GM18858 (cell line): ENCODE measurements around the gene EIF2AK2.

Experiments used
- ATAC-seq: cut with Tn5 transposase; IDR thresholded peaks from one replicate; pipeline ENCODE4 v1.9.1; 2021; ENCODE audit not compliant: unreplicated experiment

Gene EIF2AK2

DNA sequence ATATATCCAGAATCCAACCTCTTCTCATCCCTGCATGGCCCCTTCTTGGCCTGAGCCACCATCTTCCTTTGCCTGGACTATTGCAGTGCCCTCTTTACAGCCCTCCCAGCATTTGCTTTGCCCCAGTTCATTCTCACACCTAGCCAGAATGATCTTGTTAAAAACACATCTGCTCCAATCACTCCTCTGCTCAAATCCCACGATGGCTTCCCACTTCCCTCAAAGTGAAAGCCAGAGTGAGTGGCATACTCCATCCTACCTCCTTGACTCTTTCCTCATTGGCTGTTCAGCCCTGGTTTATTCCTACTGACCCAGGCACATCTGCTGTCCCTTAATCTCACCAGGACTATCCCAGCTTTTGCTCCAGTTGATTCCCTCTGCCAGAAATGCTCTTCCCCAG, 17.0 kb upstream of the EIF2AK2 start:
- no peak for ATAC-seq

DNA sequence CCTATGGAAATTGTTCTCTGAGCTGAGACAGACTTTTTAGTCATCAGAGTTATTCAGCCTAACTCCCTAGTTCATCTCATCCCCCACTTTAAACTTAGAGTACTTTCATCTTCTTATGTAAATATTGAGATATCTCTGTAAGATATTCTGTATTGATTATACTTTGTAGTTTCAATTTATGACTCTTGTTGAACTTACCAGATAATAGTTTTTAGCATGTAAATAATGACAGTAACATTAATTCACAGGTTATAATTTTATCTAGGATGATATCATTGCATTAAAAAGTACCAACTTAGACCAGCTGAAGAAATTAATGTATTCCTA, 14.8 kb upstream of the EIF2AK2 start:
- ATAC-seq = no peak

DNA sequence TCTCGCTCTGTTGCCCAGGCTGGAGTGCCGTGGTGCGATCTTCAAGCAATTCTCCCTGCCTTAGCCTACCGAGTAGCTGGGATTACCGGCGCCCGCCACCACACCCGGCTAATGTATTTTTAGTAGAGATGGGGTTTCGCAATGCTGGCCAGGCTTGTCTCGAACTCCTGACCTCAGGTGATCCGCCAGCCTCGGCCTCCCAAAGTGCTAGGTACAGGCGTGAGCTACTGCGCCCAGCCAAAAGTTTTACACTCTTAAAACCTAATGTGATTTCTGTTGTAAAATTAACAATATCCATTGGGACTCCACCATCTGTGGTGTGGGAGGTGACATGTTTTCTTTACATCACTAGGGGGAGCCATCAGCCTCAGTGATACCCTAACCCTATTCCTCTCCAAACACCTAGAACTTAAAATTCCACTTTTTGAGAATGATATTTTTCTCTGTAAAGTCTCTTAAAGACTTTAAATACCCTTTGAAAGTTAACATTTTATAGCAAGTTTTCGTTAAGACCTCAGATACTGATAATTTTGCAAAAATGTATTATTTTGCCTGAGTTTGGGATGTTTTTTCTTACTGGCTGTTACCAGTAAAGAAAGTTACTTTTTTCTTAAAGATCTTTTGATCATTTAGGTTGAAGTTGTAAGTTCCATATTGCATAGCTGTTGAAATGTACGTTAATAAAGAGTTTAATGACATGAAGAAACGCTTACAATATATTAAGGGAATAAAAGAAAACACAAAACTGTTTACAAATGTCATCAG, 11.6 kb upstream of the EIF2AK2 start:
- no peak for ATAC-seq

DNA sequence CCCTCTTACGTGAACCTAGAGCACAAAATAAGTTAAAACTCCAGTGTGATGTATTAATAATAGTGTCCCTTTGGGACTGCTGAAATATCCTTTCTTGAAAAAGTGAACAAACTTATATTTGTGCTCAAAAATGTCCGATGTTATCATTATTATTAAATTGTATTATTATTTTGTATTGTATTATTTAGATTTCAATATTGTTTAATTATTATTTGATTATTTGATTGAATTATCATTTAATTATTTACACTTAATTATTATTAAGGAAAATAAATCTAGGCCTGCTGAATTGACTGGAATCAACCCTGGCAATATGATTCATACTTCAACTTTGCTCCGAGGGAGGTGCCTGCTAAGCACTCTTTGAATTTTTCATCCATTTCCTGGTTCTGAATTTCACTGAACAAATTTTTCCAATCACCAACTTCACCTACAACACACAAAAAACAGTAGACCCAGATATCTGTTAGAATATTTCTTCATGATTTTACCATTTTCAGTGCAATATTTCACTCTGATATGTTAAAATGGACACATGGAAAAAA, 10.9 kb upstream of the EIF2AK2 start:
- no peak for ATAC-seq

DNA sequence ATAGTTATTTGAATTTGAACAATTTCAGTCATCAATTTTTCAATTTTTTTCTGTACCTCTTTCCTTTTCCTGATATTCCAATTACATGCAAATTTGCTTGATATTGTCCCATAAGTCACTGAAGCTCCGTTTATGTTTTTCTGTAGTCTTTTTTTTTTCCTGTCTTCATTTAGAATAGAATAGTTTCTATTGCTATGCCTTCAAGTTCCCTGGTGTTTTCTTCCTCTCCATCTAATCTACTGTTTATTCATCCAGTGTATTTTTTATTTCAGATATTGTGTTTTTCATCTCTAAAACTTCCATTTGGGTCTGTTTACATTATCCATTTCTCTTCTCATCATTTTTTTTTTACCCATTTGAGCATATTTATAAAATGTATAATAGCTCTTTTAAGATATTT, 8.0 kb upstream of the EIF2AK2 start:
- no peak for ATAC-seq

DNA sequence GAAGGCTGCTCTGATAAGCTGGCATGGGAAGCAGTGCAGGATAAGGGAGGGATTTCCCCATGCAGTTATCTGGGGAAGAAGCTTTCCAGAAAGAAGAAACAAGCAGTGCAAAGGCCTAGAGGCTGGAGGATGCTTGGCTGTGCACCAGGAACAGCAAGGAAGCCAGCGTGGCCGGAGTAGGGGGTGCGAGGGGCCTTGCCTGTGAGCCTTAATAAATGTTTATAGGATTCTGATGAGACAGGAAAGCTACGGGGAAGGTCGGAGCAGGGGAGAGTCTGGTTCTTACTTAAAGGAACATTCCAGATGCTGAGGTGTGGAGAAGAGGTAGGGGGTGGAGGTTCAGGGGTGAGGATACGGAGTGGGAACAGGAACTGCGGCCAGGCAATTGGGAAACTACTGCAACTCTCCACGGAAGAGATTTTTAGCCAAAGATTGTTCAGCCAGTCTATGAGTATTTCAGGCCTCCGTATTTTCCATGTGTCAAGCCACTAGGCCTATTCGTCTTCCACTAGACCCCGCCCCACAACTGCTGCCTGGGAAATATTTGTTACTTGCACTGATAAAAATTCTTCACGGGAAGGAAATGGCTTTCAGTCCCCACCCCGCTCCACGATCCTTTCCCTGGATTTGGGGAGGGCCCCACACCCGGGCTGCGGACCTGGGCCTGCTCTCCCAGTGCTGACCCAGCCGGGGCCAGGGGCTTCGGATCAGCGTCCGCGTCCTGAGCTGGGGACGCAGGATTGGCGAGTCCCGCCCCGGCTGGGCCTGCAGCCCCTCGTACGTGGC, 516 bp downstream of the EIF2AK2 start:
- ATAC-seq = peak; percentile 5

DNA sequence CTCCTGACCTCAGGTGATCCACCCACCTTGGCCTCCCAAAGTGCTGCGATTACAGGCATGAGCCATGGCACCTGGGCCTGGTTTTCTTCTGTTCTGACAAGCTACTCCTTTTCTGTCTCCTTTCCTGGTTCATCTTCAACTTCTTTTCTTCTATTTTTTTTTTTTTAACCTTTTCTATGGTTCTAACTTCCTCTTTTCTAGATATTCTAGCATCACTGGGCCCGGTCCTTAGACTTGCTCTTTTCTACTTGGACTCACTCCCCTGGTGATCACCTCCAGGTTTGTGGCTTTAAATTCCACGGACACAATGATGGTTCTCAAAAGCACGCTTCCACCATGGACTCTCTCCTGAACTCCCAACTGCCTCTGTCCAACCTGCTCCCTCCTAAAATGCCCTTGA, 2.0 kb downstream of the EIF2AK2 start:
- no peak for ATAC-seq

DNA sequence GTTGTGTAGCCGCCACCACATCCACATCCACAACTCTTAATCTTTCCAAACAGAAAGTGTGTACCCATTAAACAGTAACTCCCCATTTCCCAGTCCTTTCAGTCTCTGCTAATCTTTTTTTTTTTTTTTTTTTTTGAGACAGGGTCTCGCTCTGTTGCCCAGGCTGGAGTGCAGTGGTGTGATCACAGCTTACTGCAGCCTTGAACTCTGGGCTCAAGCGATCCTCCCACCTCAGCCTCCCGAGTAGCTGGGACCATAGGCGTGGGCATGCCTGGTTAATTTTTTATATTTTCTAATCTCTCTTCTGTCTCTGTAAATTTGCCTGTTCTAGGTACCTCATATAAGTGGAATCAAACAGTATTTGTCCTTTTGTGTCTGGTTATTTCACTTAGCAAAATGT, 3.6 kb downstream of the EIF2AK2 start:
- ATAC-seq = no peak

DNA sequence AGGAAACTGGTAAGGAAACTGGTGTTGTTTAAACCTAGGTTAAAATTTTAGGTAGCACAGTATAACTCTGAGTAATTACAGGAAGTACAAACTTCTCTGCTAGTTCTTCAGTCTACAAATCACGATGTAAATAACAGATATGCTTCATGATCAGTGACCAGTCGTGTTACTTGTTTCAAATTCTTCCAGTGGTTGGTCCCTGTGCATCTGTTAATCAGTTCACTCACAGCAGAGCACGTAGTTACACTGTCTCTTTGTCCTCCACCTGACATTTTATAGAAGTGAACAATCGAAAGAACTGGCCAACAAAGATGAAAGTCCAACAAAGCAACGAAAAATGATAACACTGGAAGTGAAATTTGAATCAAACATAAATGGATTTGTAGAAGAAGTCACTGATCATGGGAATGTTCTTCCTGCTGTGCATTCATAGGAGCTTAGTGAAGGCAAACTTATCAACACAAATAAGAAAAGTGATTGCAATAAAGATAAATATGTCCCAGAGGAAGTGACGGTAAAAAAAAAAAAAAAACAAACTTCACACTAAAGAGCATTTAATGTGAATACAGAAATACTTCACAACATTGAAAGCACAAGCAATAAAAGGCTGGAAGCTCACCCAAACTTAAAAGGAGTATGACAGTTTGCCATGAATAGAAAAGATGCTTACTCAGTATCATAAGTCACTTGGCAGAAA, 7.0 kb downstream of the EIF2AK2 start:
- no peak for ATAC-seq

DNA sequence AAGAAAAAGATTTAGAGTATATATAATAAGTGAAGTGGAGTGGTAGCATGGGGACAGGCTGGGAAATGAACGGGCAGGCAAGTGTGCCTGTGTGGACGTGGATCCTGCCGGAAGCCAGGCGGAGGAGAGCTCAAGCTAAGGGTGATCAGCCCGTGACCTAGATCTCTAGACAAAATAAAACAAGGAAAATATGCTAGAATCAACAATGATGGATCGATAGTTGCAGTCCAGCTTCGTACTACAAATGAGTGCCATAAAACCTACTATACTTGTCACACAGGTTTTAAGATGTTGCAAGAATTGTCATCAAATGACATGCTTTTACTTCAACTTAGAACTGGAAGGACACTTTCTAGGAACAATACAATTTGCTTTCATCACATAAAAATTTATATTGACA, 8.5 kb downstream of the EIF2AK2 start:
- ATAC-seq = no peak

DNA sequence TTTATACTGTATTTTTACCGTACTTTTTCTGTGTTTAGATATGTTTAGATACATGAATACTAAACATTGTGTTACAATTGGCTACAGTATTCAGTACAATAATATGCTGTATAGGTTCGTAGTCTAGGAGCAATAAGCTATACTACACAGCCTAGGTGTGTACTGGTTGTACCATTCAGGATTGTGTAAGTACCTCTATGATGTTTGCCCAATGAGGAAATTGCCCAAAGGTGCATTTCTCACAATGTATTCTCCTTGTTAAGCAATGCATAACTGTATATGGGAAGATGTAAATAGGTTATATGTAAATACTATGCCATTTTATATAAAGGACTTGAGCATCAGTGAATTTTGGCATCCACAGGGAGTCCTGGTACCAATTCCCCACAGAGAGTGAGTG, 10.7 kb downstream of the EIF2AK2 start:
- ATAC-seq = no peak

DNA sequence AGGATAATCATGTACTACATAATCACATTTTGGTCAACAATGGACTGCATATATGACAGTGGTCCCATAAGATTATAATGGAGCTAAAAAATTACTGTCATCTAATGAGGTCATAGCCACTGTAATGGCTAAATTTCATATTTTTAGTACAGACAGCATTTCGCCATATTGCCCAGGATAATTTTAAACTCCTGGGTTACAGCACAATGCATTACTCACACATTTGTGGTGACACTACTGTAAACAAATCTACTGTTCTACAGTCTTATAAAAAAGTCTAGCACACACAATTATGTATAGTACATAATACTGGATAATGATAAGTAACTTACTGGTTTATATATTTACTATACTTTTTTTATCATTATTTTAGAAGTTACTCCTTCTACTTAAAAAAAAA, 12.8 kb downstream of the EIF2AK2 start:
- no peak for ATAC-seq

DNA sequence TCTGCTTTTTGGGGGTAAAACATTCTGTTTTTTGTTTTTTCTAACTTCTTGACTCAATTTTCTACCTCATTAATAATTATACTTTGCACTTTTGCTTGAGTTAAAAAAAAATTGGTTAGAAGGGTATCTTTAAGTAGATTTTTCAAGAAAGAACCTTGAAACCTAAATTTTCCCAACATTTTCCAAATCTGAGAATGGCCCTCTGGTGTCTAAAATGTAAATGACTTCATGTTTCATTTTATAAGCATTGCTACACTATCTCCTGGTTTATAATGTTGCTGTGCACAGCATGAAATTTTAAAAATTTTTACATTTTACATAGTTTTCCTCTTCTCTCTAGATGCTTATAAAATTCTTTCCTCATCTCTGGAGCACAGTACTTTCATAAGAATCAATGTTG, 14.2 kb downstream of the EIF2AK2 start:
- ATAC-seq = no peak

DNA sequence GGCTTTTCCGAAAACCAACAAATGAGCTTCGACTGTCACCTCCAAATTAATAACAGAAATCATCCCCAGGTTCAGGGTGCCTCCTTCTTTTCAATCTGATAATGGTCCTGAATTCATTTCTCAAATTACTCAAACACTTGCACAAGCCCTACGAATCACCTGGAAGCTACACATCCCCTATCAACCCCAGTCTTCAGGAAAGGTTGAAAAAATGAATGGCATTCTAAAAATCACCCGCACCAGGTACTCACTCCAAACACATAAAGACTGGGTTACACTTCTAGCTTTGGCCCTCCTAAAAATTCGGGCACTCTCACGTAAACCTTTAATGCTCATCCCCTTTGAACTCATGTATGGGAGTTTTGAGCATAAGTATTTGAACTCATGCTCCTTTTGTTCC, 23.9 kb downstream of the EIF2AK2 start:
- no peak for ATAC-seq

DNA sequence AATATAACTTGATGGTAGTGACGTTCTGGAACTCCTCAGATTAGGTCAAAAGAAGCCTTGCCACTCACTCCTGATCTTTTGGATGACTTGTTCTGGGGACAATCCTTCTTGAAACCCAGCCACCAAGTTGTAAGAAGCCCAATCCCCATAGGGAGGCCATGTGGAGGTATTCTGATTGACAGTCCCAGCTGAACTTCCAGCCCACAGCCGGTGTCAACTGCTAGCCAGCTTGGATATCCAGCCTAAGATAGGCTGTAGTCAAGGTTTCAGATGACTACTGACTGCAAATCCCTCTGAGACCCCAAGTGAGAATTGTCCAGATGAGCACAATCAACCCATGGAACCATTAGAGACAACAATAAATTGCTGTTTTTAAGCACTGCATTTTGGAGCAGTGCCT, 31.4 kb downstream of the EIF2AK2 start:
- ATAC-seq = no peak

DNA sequence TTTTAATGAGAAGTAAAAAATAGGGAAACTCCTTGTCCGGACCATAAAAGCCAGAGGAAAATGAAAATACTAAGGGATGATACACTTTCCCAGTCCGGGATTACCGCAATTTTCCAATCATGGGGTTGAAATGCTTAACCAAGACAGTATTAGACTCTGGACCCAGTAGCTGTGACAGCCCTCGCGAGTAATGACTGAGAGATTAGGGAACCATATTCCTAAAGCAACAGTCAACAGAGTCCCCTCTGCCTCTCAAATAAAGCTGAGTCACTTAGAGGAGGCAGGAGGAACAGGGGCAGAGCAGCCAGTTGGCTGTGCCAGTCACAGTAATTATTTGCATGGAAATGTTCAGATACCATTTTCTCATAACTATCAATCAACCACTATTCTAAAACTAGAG, 37.6 kb downstream of the EIF2AK2 start:
- no peak for ATAC-seq

DNA sequence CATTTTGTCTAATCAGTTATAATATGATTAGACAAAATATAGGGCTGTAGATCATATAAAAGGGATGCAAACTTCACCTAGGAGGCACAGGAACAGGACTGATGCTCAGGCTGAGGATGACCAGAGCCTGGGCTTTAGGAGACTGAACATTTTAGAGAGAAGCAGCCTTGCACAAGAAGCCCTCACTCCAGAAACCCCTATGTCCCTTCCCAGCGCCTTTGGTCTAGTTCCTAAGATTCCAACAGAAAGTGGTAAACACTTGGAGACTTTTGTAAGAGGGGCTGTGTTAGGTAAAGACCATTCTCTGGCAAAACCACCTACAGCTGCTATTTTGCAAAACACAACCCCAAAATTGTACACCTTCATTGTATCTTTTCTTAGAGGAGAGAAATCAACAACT, 39.2 kb downstream of the EIF2AK2 start:
- no peak for ATAC-seq

DNA sequence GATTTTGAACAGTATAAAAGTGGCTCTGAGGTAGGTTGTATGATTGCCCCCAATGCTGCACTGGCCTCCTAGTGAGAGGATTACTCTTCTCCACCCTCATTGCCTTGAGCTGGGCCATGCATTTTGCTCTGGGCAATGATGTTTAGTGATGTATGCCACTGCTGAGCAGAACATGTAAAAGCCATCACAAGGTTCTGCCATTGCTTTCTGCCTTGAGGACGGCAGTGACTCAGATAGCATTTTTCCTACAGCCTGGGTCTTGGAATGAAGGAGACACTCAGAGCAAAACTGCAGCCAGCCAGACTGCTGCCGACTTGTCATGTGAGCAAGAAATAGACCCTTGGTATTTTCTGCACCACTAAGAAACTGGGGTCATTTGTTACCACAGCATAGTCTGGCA, 44.8 kb downstream of the EIF2AK2 start:
- no peak for ATAC-seq

DNA sequence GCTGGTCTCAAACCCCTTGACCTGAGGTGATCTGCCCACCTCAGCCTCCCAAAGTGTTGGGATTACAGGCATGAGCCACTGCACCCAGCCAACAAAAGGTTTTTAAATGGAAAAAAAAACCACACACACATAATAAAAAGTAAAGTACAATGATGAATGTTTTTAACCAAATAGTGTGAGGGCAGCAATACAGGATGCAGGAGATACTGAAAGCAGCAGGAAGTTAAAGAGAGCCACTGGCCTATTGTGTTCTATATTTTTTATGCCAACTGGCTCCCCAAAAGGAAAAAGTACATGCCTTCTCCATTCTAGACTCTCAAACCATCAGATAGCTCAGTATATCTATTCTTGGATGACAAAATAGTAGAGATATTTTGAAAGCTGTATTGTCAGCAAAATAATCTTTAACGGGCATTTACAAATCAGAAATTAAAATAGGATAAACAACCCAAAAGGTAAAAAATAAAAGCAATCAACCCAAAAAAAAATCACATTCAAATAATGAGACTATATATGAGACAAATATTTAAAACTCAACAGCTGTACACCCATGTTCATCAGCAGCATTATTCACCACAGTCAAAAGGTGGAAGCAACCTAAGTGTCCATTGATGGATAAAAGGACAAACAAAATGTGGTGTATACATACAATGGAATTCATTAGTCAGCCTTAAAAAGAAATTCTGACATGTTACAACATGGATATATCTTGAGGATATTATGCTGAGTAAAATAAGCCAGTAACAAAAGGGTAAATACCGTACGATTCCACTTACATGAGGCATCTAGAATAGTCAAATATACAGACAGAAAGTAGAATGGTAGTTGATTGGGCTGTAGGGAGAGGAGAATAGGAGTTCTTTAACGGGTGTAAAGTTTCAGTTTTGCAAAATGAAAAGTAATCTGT, 46.2 kb downstream of the EIF2AK2 start:
- ATAC-seq = no peak

DNA sequence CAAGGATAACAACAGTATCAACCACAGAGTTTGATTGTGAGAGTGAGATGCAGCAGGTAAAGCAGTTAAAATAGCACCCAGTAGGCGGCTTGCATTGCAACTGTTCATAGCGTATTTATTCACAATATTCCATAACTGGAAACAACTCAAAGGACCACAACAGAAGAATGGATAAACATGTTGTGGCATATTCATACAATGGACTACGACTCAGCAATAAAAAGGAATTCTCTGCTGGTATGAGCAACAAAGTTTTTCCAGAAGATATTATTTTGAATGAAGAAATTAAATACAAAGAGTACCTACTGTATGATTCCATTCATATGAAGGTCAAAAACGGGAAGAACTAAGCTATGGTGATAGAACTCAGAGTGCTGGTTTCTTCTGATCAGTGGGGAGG, 47.3 kb downstream of the EIF2AK2 start:
- ATAC-seq = no peak

DNA sequence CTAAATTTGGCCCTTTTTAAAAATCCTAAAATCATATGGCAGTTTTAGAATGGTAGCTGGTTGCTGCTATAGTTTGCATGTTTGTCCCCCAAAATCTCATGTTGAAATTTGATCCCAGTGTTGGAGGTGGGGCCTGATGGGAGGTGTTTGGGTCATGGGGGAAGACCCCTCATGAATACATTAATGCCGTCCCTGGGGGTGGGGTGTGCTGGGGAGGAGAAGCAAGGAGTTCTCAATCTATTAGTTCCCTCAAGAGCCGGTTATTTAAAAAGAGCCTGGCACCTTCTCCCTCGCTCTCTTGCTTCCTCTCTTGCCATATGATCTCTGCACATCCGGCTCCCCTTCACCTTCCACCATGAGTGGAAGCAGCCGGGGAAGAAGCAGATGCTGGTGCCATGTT, 51.6 kb downstream of the EIF2AK2 start:
- no peak for ATAC-seq
